HG02970 (cell line): Measurements from ENCODE around the gene ATP5PB.
A peak's percentile ranks its signal among the peaks of the same experiment; 100 is the strongest.

Experiments
- ATAC-seq: cut with Tn5 transposase; IDR thresholded peaks from one replicate; pipeline ENCODE4 v1.9.1; 2021; ENCODE audit warnings: mild to moderate bottlenecking, moderate library complexity, moderate number of reproducible peaks; ENCODE audit not compliant: unreplicated experiment, low FRiP score

ATP5PB gene

GRCh38 chr1:111504097-111504496, 54.8 kb downstream of the ATP5PB start:
- no peak for ATAC-seq

DNA sequence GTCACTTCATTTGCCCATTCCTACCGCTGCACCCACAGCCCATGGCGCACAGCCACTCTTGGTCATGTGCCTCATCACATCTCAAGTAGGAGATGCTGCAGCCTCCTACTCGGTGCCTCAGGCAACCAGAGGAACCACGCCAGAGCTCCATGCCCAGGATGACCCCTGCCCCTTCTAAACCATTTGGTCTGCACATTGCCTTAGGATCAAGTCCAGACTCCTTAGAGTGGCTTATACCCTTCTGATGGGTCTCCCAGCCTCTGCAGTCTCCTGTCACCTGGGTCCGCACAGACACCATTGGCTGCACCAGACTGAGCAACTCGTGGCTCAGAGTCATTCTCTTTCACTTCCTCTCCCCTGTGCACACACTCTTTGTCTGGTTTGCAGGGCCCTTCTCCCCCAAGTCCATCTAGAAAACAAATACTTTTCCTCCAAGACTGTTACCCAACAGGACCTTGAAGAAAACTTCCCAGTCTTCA, 56.4 kb downstream of the ATP5PB start:
- ATAC-seq, result no peak

GRCh38 chr1:111506561-111506960, 57.3 kb downstream of the ATP5PB start:
- no peak for ATAC-seq

- peak; percentile 41 for ATAC-seq
These were observed 58.3 kb downstream of the ATP5PB start for GRCh38 chr1:111507411-111508201.

DNA sequence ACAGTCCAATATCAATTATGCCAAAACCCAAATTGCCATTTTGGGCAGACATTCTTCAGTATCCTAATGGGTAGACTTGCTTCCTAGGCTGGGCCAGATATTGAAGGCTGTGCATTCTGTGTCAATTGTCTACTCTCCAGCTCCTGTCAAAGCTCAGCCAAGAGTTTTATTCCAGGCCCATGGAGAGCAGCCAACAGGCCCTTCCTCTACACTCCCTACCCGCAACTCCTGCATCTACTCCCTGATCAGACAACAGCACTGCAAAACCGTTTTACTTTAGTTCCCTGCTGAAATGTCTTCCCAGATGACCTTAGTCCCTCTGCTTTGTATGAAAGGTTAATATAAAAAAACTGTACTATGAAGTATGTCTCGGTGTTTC, 60.7 kb downstream of the ATP5PB start:
- ATAC-seq, result no peak

GRCh38 chr1:111511370-111511769, 62.1 kb downstream of the ATP5PB start:
- no peak for ATAC-seq
